Ovary (tissue), 3 donors: ENCODE data around the gene PPP1R1A.

Experiments used
- CTCF ChIP-seq, 3 donors: fragments of 450-650 bp in 2 of 3; fragments of 200-600 bp in 1 of 3; IDR thresholded peaks; one replicate each; pipeline versions ENCODE4 v1.5.1 to v1.8.0; 2016 to 2022; ENCODE audit warnings: antibody characterized with exemption in 3 of 3, mild to moderate bottlenecking in 1 of 3
- POLR2A ChIP-seq: fragments of 450-650 bp; IDR thresholded peaks from one replicate; pipeline ENCODE4 v1.6.1; 2017; ENCODE audit warnings: antibody characterized with exemption, mild to moderate bottlenecking, moderate library complexity
- donor health status: DM: no; HTN: no; CAD: no.

- TF ChIP-seq CTCF (IDR thresholded peaks at IDR 0.05) (no peak), POLR2A (no peak)
These were observed 4.3 kb downstream of the PPP1R1A start for GRCh38 chr12:54584128-54584527.
